Natural killer cell (primary cell): ENCODE results near the gene PRKAG2. TPM values are rescaled to one million over a fixed set of nuclear protein-coding genes. Genes with fewer than 3 reads are reported as not detected.

Experiments
- ATAC-seq, 3 donors: fragments of 150-1000 bp in 2 of 3; fragments of 200-7000 bp in 1 of 3; cut with Tn5 transposase; 1 replicate in 1 of 3; 2 replicates in 2 of 3; pipeline ENCODE4 v1.10.0; 2021; ENCODE audit warnings: mild to moderate bottlenecking in 2 of 3, moderate library complexity in 2 of 3
- DNase-seq, 2 donors: peaks; one replicate each; pipeline versions ENCODE4 v3.0.0 to v3.0.0-alpha.2; 2013 to 2021; ENCODE audit warnings: mixed read lengths in 1 of 2
- H3K27ac ChIP-seq: one replicate; pipeline ENCODE4 v1.5.1; 2013; ENCODE audit warnings: mild to moderate bottlenecking, low read length
- H3K27me3 ChIP-seq: one replicate; pipeline ENCODE4 v1.6.1; 2013; ENCODE audit warnings: low read length; ENCODE audit not compliant: control insufficient read depth, insufficient read depth
- H3K36me3 ChIP-seq: one replicate; pipeline ENCODE4 v1.6.1; 2013; ENCODE audit warnings: low read length; ENCODE audit not compliant: control insufficient read depth, insufficient read depth
- H3K4me1 ChIP-seq: one replicate; pipeline ENCODE4 v1.6.1; 2013; ENCODE audit warnings: low read length; ENCODE audit not compliant: control insufficient read depth, insufficient read depth
- H3K4me3 ChIP-seq: one replicate; pipeline ENCODE4 v1.5.1; 2013; ENCODE audit warnings: low read length
- H3K9me3 ChIP-seq: one replicate; pipeline ENCODE4 v1.6.1; 2013; ENCODE audit warnings: low read length; ENCODE audit not compliant: control insufficient read depth, insufficient read depth
- H3K27ac Mint-ChIP-seq, 2 donors: one replicate each; pipeline ENCODE4 v1.8.0; 2022; ENCODE audit warnings: mild to moderate bottlenecking in 2 of 2, mixed read lengths in 2 of 2, moderate library complexity in 1 of 2
- H3K27me3 Mint-ChIP-seq, 2 donors: one replicate each; pipeline ENCODE4 v1.8.0; 2022; ENCODE audit warnings: low read depth in 2 of 2, mixed read lengths in 2 of 2
- H3K36me3 Mint-ChIP-seq: one replicate; pipeline ENCODE4 v1.8.0; 2022; ENCODE audit warnings: mixed read lengths
- H3K4me1 Mint-ChIP-seq, 2 donors: one replicate each; pipeline ENCODE4 v1.8.0; 2022; ENCODE audit warnings: mixed read lengths in 2 of 2
- H3K4me3 Mint-ChIP-seq: one replicate; pipeline ENCODE4 v1.8.0; 2022; ENCODE audit warnings: mild to moderate bottlenecking, moderate library complexity, mixed read lengths
- H3K9me3 Mint-ChIP-seq, 2 donors: one replicate each; pipeline ENCODE4 v1.8.0; 2022; ENCODE audit warnings: mixed read lengths in 2 of 2
- WGBS: methylation state at CpG from one replicate; pipeline ENCODE4 v1.1.7; 2013; ENCODE audit warnings: missing lambda C conversion rate; ENCODE audit not compliant: insufficient coverage; 5-methylcytosine and 5-hydroxymethylcytosine counted together
- intact Hi-C: fragments of 100-400 bp; cut with micrococcal nuclease; formaldehyde crosslinking; loops from one replicate; pipeline ENCODE4 v1.14.2; 2022
- total RNA-seq, 4 donors: library from RNA; stranded (reverse); fragments of 120-200 nt in 1 of 4; gene quantifications; one replicate each; pipeline versions ENCODE4 v1.2.3 to v1.2.4, GENCODE V29; 2013 to 2022
- TF ChIP-seq, protein P1 (sequence below): fragments of 200-600 bp; IDR thresholded peaks from one replicate; pipeline ENCODE4 v1.8.0; 2022; ENCODE audit warnings: antibody characterized with exemption

PRKAG2 gene
- total RNA-seq, 3 donors from 2014 or later (not counting 1 experiment from before 2014, with no cell fraction given) = 42.6 to 66.5 (median 64.4) TPM

DNA sequence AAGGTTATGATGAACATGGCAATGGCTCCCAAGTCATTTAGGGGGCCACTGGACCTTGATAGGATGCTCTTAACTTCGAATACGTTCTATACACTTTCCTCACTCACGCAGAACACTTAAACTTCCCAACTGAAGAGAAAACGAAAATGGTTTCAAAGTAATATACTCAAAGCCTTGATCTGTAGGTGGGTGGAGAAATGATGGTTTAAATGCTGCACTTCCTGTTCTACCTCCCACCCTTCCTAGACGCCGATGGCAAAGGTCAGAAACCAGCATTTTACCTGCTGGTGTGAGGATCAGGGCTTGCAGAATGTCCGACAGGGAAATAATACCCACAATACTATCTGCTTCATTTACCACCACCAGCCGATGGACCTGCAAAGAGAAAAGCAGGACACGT is 316.7 kb downstream of the PRKAG2 start:
- intact Hi-C loops = no loop called here
- Mint-ChIP-seq H3K27me3 (no peaks in the 10 kb centered on the region), H3K4me1 (no peaks in the 10 kb centered on the region), H3K9me3 (no peaks in the 10 kb centered on the region), H3K27ac (no peak overlapping the region), H3K36me3 (peaks cover 7% of the 10 kb centered on the region), H3K4me3 (no peak overlapping the region)
- Histone ChIP-seq H3K36me3 (peaks cover 41% of the 10 kb centered on the region), H3K4me1 (no peaks in the 10 kb centered on the region), H3K9me3 (no peaks in the 10 kb centered on the region), H3K4me3 (no peak overlapping the region), H3K27me3 (no peaks in the 10 kb centered on the region), H3K27ac (no peak overlapping the region)
- TF ChIP-seq, protein P1, sequence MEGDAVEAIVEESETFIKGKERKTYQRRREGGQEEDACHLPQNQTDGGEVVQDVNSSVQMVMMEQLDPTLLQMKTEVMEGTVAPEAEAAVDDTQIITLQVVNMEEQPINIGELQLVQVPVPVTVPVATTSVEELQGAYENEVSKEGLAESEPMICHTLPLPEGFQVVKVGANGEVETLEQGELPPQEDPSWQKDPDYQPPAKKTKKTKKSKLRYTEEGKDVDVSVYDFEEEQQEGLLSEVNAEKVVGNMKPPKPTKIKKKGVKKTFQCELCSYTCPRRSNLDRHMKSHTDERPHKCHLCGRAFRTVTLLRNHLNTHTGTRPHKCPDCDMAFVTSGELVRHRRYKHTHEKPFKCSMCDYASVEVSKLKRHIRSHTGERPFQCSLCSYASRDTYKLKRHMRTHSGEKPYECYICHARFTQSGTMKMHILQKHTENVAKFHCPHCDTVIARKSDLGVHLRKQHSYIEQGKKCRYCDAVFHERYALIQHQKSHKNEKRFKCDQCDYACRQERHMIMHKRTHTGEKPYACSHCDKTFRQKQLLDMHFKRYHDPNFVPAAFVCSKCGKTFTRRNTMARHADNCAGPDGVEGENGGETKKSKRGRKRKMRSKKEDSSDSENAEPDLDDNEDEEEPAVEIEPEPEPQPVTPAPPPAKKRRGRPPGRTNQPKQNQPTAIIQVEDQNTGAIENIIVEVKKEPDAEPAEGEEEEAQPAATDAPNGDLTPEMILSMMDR = no peak
- DNase-seq (peak in 1 of 2 donors; percentile 14), ATAC-seq (no peak)
- WGBS = 83% methylated on average over 3 of the region's 9 CpGs

DNA sequence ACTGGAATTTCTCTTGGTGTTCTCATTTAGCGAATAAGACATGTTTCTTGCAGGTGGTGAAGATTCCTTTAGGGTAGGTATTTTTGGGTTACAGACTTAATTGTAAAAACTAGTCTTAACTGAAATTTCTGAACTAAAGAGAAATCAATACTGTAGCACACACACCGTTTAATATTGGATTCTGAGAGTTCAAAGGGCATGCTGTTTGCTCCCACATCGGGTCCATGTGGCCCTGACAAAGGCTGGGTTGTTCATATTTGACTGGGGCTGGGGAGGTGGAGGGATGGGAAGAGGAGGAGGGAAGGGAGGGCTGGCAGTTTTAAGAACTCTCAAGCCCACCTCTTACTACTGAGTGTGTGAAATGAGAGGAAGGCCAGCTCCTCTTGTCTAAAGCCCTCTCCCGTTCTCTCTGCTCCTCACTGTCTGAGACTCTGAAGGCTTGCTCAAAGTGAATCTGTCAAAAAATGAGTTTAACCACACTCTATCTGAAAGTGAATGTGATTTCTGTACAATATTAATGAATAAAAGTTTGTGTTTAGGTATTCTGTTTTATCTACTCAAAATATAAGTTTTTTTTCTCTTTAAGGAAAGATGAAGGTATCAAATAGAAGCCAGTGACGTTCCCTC is 317.2 kb downstream of the PRKAG2 start:
- Mint-ChIP-seq H3K36me3 (peaks cover 7% of the 10 kb centered on the region), H3K27me3 (no peaks in the 10 kb centered on the region), H3K4me1 (no peaks in the 10 kb centered on the region), H3K27ac (no peak overlapping the region), H3K9me3 (no peaks in the 10 kb centered on the region), H3K4me3 (no peak overlapping the region)
- DNase-seq = no peak
- Histone ChIP-seq H3K4me1 (no peaks in the 10 kb centered on the region), H3K36me3 (peaks cover 43% of the 10 kb centered on the region), H3K27ac (no peak overlapping the region), H3K9me3 (no peaks in the 10 kb centered on the region), H3K4me3 (no peak overlapping the region), H3K27me3 (no peaks in the 10 kb centered on the region)
- TF ChIP-seq, protein P1 = no peak
- ATAC-seq = no peak
- intact Hi-C loops = no loop called here
- 91% methylated on average over 4 of the region's 5 CpGs for WGBS

DNA sequence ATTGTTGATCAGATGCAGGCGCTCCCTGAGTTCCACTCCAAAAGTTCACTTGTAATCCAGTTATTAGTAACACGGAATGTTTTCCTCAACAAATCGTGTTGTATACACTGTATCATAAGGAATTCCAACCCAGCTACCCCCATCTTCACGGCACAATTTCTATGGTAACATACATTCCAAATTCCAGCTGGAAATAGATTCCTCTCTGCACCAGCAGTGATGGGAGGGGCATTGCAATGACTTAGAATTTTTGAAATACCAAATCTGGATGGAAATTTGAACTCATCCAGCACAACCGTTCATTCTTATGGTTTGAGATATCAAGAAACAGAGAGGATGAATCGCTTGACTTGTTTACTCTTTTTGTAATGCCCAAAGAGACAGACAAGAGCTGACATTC is 318.3 kb downstream of the PRKAG2 start:
- intact Hi-C loops = no loop called here
- DNase-seq (no peak), ATAC-seq (no peak)
- Histone ChIP-seq H3K4me1 (no peaks in the 10 kb centered on the region), H3K4me3 (no peak overlapping the region), H3K9me3 (no peaks in the 10 kb centered on the region), H3K27me3 (no peaks in the 10 kb centered on the region), H3K36me3 (peaks cover 39% of the 10 kb centered on the region), H3K27ac (no peak overlapping the region)
- H3K4me3 Mint-ChIP-seq = no peak overlapping the region
- 97% methylated on average over 6 of the region's 6 CpGs for WGBS
- H3K4me1 Mint-ChIP-seq = no peaks in the 10 kb centered on the region
- no peak overlapping the region for H3K27ac Mint-ChIP-seq
- H3K36me3 Mint-ChIP-seq = peaks cover 7% of the 10 kb centered on the region
- H3K9me3 Mint-ChIP-seq = no peaks in the 10 kb centered on the region
- no peaks in the 10 kb centered on the region for H3K27me3 Mint-ChIP-seq
- TF ChIP-seq, protein P1 = no peak

DNA sequence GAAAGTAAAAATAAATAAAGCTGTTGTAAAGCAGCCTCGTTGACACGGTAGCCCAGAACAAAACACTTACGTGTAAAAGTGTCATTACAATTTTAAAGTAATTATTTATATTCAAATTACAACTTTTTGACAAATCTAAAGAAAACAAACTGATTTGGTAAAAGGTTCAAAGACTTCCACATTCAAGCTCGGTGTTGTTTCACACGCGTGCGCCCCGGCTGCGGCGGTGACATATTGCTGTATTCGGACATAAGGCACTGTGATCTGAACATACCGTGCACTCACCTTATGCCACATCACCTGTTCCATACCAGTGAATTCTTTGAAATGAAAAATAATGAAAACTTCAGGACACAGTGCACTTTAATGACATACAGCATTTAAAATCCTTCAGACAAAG is 320.3 kb downstream of the PRKAG2 start:
- Mint-ChIP-seq H3K4me1 (peaks cover 0 to 8% of the 10 kb centered on the region in 2 donors), H3K36me3 (no peaks in the 10 kb centered on the region), H3K27ac (no peak overlapping the region), H3K27me3 (no peaks in the 10 kb centered on the region), H3K9me3 (no peaks in the 10 kb centered on the region), H3K4me3 (no peak overlapping the region)
- Histone ChIP-seq H3K4me3 (no peak overlapping the region), H3K27ac (no peak overlapping the region), H3K27me3 (no peaks in the 10 kb centered on the region), H3K4me1 (no peaks in the 10 kb centered on the region), H3K9me3 (no peaks in the 10 kb centered on the region), H3K36me3 (peaks cover 31% of the 10 kb centered on the region)
- intact Hi-C loops = no loop called here
- TF ChIP-seq, protein P1 = no peak
- no peak for DNase-seq
- 97% methylated on average over 9 of the region's 12 CpGs for WGBS
- ATAC-seq = no peak
